Activated naive CD4-positive, alpha-beta T cell treated with anti-CD3 and anti-CD28 coated beads, Interleukin-2, amount 10 ng/mL, durations not matched to agents 7 days and 5 days (primary cell): ENCODE data around the gene CCDC97.
"Not testable (repeated sequence)": the region's sequence is repeated elsewhere in the genome, so short reads cannot be mapped to it uniquely, and the experiment has no call there.

ENCODE experiments used
- CTCF ChIA-PET: fragments of 350-600 bp; sonication (Branson Sonifier 250); formaldehyde crosslinking; loops from one replicate; lab custom pipeline; 2021; ENCODE audit warnings: antibody characterized with exemption; lab: Charles Lee
- DNase-seq: peaks from one replicate; pipeline ENCODE4 v3.0.0-alpha.2; 2020
- H3K27ac Mint-ChIP-seq: one replicate; pipeline ENCODE4 v1.8.0; 2021; ENCODE audit warnings: mild to moderate bottlenecking, moderate library complexity, mixed read lengths
- H3K27me3 Mint-ChIP-seq: one replicate; pipeline ENCODE4 v1.8.0; 2021; ENCODE audit warnings: mild to moderate bottlenecking, mixed read lengths
- H3K36me3 Mint-ChIP-seq: one replicate; pipeline ENCODE4 v1.8.0; 2021; ENCODE audit warnings: mixed read lengths
- H3K4me1 Mint-ChIP-seq: one replicate; pipeline ENCODE4 v1.8.0; 2021; ENCODE audit warnings: mixed read lengths
- H3K4me3 Mint-ChIP-seq: one replicate; pipeline ENCODE4 v1.8.0; 2021; ENCODE audit warnings: mild to moderate bottlenecking, moderate library complexity, mixed read lengths
- H3K9me3 Mint-ChIP-seq: one replicate; pipeline ENCODE4 v1.8.0; 2021; ENCODE audit warnings: mixed read lengths

The CCDC97 gene

GRCh38 chr19:41362143-41362847, 52.3 kb downstream of the CCDC97 start:
- peak overlapping the region; percentile 33 for H3K27ac Mint-ChIP-seq
- peak overlapping the region; percentile 81 for H3K4me3 Mint-ChIP-seq
- CTCF ChIA-PET = interaction anchor here (2.4 kb wide), 1 partner anchor 10 kb away, joined by 14 read pairs; no protein-coding TSS in a partner anchor
- peaks cover 53% of the 10 kb centered on the region for H3K4me1 Mint-ChIP-seq
- H3K36me3 Mint-ChIP-seq = peaks cover 17% of the 10 kb centered on the region
- H3K9me3 Mint-ChIP-seq = no peaks in the 10 kb centered on the region
- H3K27me3 Mint-ChIP-seq = no peaks in the 10 kb centered on the region
- DNase-seq = no peak

GRCh38 chr19:41363371-41363752, 53.4 kb downstream of the CCDC97 start:
- CTCF ChIA-PET = interaction anchor here (0.7 to 3.5 kb wide), 5 partner anchors 8 to 100 kb away, joined by 3 to 16 read pairs (median 5); no protein-coding TSS in a partner anchor
- Mint-ChIP-seq H3K36me3 (peaks cover 16% of the 10 kb centered on the region), H3K4me1 (peaks cover 44% of the 10 kb centered on the region), H3K4me3 (peak overlapping the region; percentile 81), H3K27me3 (no peaks in the 10 kb centered on the region), H3K9me3 (no peaks in the 10 kb centered on the region), H3K27ac (peak overlapping the region; percentile 98)
- DNase-seq = no peak

GRCh38 chr19:41363753-41364523, 54.0 kb downstream of the CCDC97 start, which contains the start of gene B9D2:
B9D2 (minus strand) TSS chr19:41364149; CDS start chr19:41363519, 630 bp downstream.
- Mint-ChIP-seq H3K36me3 (peaks cover 18% of the 10 kb centered on the region), H3K27ac (peak within 1 kb of the TSS; percentile 98), H3K9me3 (no peaks in the 10 kb centered on the region), H3K27me3 (no peaks in the 10 kb centered on the region), H3K4me3 (peak within 1 kb of the TSS; percentile 81), H3K4me1 (peaks cover 40% of the 10 kb centered on the region)
- peak; percentile 99 for DNase-seq
- CTCF ChIA-PET = interaction anchor here (0.7 to 3.5 kb wide), 8 partner anchors 9 to 207 kb away, joined by 3 to 16 read pairs (median 4); partner anchors contain the start of gene DMAC2

- H3K27ac Mint-ChIP-seq = peak overlapping the region; percentile 98
- H3K36me3 Mint-ChIP-seq = peaks cover 18% of the 10 kb centered on the region
- H3K9me3 Mint-ChIP-seq = no peaks in the 10 kb centered on the region
- CTCF ChIA-PET = interaction anchor here (1.1 to 3.5 kb wide), 7 partner anchors 9 to 206 kb away, joined by 3 to 16 read pairs (median 5); partner anchors contain the start of gene DMAC2
- no peaks in the 10 kb centered on the region for H3K27me3 Mint-ChIP-seq
- no peak for DNase-seq
- H3K4me3 Mint-ChIP-seq = peak overlapping the region; percentile 81
- H3K4me1 Mint-ChIP-seq = peaks cover 34% of the 10 kb centered on the region
These were observed 54.8 kb downstream of the CCDC97 start for GRCh38 chr19:41364524-41365391.

GRCh38 chr19:41366089-41366488, 56.1 kb downstream of the CCDC97 start:
- DNase-seq = peak; percentile 48
- Mint-ChIP-seq H3K4me1 (peaks cover 27% of the 10 kb centered on the region), H3K9me3 (no peaks in the 10 kb centered on the region), H3K4me3 (peak overlapping the region; percentile 6), H3K27ac (peak overlapping the region; percentile 42), H3K27me3 (no peaks in the 10 kb centered on the region), H3K36me3 (peaks cover 9% of the 10 kb centered on the region)
- CTCF ChIA-PET = interaction anchor here (0.8 to 3.5 kb wide), 3 partner anchors 9 to 13 kb away, joined by 3 to 16 read pairs (median 4); no protein-coding TSS in a partner anchor

- Mint-ChIP-seq H3K9me3 (no peaks in the 10 kb centered on the region), H3K4me1 (peaks cover 25% of the 10 kb centered on the region), H3K4me3 (no peak overlapping the region), H3K36me3 (peaks cover 12% of the 10 kb centered on the region), H3K27me3 (no peaks in the 10 kb centered on the region), H3K27ac (no peak overlapping the region)
- no peak for DNase-seq
- CTCF ChIA-PET = interaction anchor here (0.6 to 1.7 kb wide), 2 partner anchors 10 to 12 kb away, joined by 3 to 4 read pairs; no protein-coding TSS in a partner anchor
These were observed 57.9 kb downstream of the CCDC97 start for GRCh38 chr19:41367848-41368301.

GRCh38 chr19:41369769-41370168, 59.8 kb downstream of the CCDC97 start:
- Mint-ChIP-seq H3K4me1 (peaks cover 13% of the 10 kb centered on the region), H3K36me3 (peaks cover 9% of the 10 kb centered on the region)
- CTCF ChIA-PET = no interaction called here

GRCh38 chr19:41371119-41371518, 61.1 kb downstream of the CCDC97 start:
- CTCF ChIA-PET, H3K36me3 Mint-ChIP-seq, H3K9me3 Mint-ChIP-seq, H3K4me3 Mint-ChIP-seq, H3K27ac Mint-ChIP-seq, DNase-seq, H3K27me3 Mint-ChIP-seq: not testable (repeated sequence)
- H3K4me1 Mint-ChIP-seq = peaks cover 16% of the 10 kb centered on the region

More at GRCh38 chr19:41369769-41370168, 59.8 kb downstream of the CCDC97 start:
- Mint-ChIP-seq H3K27me3 (no peaks in the 10 kb centered on the region), H3K9me3 (no peaks in the 10 kb centered on the region), H3K4me3 (no peak overlapping the region), H3K27ac (no peak overlapping the region)
- no peak for DNase-seq

- CTCF ChIA-PET = no interaction called here
- Mint-ChIP-seq H3K27me3 (no peaks in the 10 kb centered on the region), H3K27ac (peak overlapping the region; percentile 3), H3K4me1 (peaks cover 15% of the 10 kb centered on the region), H3K9me3 (no peaks in the 10 kb centered on the region), H3K4me3 (no peak overlapping the region), H3K36me3 (peaks cover 7% of the 10 kb centered on the region)
- DNase-seq = no peak
These were observed 61.6 kb downstream of the CCDC97 start for GRCh38 chr19:41371541-41371940.

- no peak for DNase-seq
- H3K4me1 Mint-ChIP-seq = peaks cover 20% of the 10 kb centered on the region
- no peak overlapping the region for H3K4me3 Mint-ChIP-seq
- CTCF ChIA-PET = interaction anchor here (1.0 kb wide), 1 partner anchor 9 kb away, joined by 3 read pairs; the partner anchor contains the start of gene B9D2
- no peaks in the 10 kb centered on the region for H3K9me3 Mint-ChIP-seq
- no peaks in the 10 kb centered on the region for H3K27me3 Mint-ChIP-seq
- H3K36me3 Mint-ChIP-seq = peaks cover 7% of the 10 kb centered on the region
- no peak overlapping the region for H3K27ac Mint-ChIP-seq
These were observed 62.5 kb downstream of the CCDC97 start for GRCh38 chr19:41372501-41372900.

GRCh38 chr19:41373993-41374392, 64.0 kb downstream of the CCDC97 start:
- Mint-ChIP-seq H3K27ac (no peak overlapping the region), H3K4me3 (no peak overlapping the region), H3K36me3 (peaks cover 6% of the 10 kb centered on the region), H3K27me3 (no peaks in the 10 kb centered on the region), H3K9me3 (no peaks in the 10 kb centered on the region), H3K4me1 (peaks cover 19% of the 10 kb centered on the region)
- no peak for DNase-seq
- CTCF ChIA-PET = no interaction called here
